ENCODE measurements around the gene CIB1.

DNA sequence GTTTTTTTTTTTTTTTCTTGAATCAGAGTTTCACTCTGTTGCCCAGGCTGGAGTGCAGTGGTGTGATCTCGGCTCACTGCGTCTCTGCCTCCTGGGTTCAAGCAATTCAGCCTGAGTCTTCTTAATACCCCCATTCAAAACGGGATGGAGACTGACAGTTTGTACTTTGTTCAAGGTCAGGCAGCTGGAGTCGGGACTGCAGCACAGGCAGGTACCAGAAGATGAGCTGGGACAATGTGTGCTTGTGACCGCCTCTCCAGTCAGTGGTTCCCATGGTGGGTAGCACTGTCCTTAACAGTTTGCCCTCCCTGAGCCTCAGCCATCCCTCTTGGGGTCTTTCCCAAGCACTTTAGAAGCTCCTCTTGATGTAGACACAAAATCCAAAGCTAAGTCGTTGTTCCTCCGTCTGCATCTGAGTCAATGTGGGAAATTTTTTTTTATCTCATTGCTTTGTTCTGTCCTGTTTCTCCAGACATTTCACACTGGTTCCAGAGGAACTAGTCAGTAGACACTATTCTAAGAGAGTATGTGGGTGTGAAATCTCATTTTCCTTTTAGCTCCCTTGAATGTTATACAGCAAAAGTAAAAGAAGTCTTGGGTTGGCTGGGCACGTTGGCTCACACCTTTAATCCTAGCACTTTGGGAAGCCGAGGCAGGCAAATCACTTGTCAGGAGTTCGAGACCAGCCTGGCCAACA lies 10.3 kb upstream of the CIB1 start:
- TF ChIP-seq POLR2A (IDR thresholded peaks at IDR 0.05) = no peak
- TF ChIP-seq, protein P1, sequence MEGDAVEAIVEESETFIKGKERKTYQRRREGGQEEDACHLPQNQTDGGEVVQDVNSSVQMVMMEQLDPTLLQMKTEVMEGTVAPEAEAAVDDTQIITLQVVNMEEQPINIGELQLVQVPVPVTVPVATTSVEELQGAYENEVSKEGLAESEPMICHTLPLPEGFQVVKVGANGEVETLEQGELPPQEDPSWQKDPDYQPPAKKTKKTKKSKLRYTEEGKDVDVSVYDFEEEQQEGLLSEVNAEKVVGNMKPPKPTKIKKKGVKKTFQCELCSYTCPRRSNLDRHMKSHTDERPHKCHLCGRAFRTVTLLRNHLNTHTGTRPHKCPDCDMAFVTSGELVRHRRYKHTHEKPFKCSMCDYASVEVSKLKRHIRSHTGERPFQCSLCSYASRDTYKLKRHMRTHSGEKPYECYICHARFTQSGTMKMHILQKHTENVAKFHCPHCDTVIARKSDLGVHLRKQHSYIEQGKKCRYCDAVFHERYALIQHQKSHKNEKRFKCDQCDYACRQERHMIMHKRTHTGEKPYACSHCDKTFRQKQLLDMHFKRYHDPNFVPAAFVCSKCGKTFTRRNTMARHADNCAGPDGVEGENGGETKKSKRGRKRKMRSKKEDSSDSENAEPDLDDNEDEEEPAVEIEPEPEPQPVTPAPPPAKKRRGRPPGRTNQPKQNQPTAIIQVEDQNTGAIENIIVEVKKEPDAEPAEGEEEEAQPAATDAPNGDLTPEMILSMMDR (IDR thresholded peaks at IDR 0.05) = no peak
